Fibroblast of skin of left biceps (primary cell): Measurements from ENCODE around the gene ARMC2.
"Not testable (repeated sequence)": the region's sequence is repeated elsewhere in the genome, so short reads cannot be mapped to it uniquely, and the experiment has no call there.

ENCODE experiments used
- DNase-seq, 2 experiments: peaks; one replicate each; pipeline ENCODE4 v3.0.0-alpha.2; 2013; ENCODE audit warnings: low read depth in 2 of 2

ARMC2 gene

GRCh38 chr6:108916026-108916686, 67.9 kb downstream of the ARMC2 start:
- no peak for DNase-seq

GRCh38 chr6:108920751-108921150, 72.5 kb downstream of the ARMC2 start:
- DNase-seq, result no peak

- peak; percentile 67 to 73 for DNase-seq
Observed at GRCh38 chr6:108921547-108922361, 73.5 kb downstream of the ARMC2 start.

- no peak for DNase-seq
Observed at GRCh38 chr6:108922499-108922898, 74.3 kb downstream of the ARMC2 start.

- DNase-seq, result no peak
Observed at GRCh38 chr6:108927927-108928326, 79.7 kb downstream of the ARMC2 start.

GRCh38 chr6:108928650-108929049, 80.4 kb downstream of the ARMC2 start:
- DNase-seq, result no peak

- DNase-seq, result not testable (repeated sequence)
Observed at GRCh38 chr6:108931090-108931489, 82.9 kb downstream of the ARMC2 start.

- no peak for DNase-seq
Observed at GRCh38 chr6:108937170-108937569, 88.9 kb downstream of the ARMC2 start.

GRCh38 chr6:108940741-108941140, 92.5 kb downstream of the ARMC2 start:
- DNase-seq, result no peak

GRCh38 chr6:108941281-108941680, 93.1 kb downstream of the ARMC2 start:
- DNase-seq, result no peak

- no peak for DNase-seq
Observed at GRCh38 chr6:108941859-108942258, 93.6 kb downstream of the ARMC2 start.

GRCh38 chr6:108942556-108943492, 94.6 kb downstream of the ARMC2 start:
- no peak for DNase-seq

- DNase-seq, result no peak
Observed at GRCh38 chr6:108944071-108944470, 95.8 kb downstream of the ARMC2 start.

- peak; percentile 76 to 80 for DNase-seq
Observed at GRCh38 chr6:108944707-108945680, 96.8 kb downstream of the ARMC2 start.

GRCh38 chr6:108945681-108946159, 97.5 kb downstream of the ARMC2 start:
- no peak for DNase-seq

GRCh38 chr6:108946695-108947094, 98.5 kb downstream of the ARMC2 start:
- no peak for DNase-seq

GRCh38 chr6:108947114-108947854, 99.1 kb downstream of the ARMC2 start:
- no peak for DNase-seq

- DNase-seq, result no peak
Observed at GRCh38 chr6:108948181-108948661, 100.0 kb downstream of the ARMC2 start.

GRCh38 chr6:108951351-108951953, 103.2 kb downstream of the ARMC2 start:
- DNase-seq, result no peak
